ENCODE results near the gene VWA1.
A peak's percentile ranks its signal among the peaks of the same experiment; 100 is the strongest.

The VWA1 gene

DNA sequence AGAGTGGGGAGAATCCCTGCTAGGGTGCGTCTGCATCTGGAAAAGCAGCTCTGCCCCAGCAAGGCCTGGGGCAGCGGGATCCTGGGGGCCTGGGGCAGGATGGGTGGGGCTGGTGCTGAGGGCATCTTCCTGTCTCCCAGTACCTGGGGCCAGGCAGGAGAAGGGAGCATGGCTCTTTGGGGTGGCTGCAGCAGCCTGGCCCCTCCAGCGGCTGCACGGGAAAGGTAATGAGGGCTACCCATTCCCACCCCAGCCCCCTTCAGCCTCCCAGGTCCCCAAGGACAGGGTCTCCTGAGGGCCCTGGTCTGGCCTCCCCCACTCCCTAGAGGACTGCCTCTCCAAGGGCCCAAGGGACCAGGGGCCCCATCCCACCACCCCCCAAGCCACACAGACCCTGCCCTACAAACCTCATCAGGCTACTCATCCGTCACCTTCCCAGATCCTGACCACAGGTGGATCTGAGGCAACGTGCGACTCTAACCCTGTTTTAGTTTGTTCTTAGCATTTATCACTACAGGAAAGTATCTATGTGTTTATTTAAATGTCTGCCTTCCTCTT, 13.5 kb upstream of the VWA1 start:
- H3K27me3 Mint-ChIP-seq (ENCODE audit: low read depth, poor library complexity) = peaks cover 3% of the 10 kb centered on the region

DNA sequence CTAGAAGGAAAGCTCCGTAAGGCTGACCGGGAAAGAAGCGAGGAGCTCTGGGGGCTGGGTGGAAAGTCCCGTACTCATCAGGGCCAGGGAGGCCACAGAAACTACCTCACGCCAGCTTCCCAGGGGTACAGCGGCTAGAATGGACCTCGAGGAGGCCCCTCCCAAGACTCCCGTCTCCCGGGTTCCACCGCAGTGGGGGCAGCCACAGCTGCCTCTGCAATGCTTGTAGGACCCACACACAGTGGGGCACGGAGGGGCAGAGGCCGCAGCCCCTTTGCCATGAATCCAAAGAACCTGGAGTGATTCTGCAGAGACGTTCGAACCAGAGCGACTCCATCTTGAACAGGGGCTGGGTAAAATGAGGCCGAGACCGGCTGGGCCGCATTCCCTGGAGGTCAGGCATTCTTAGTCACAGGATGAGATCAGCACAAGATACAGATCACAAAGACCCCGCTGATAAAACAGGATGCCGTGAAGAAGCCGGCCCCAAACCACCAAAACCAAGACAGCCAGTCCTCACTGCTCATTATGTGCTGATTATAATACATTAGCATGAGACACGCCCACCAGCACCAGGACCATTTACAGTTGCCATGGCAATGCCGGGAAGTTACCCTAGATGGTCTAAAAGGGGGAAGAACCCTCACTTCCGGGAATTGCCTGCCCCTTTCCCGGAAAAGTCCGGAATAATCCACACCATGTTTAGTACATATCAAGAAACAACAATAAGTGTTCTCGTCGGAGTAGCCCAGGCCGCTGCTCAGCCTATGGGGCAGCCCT, 12.8 kb upstream of the VWA1 start:
- peaks cover 60% of the 10 kb centered on the region for H3K4me1 Mint-ChIP-seq
- no peaks in the 10 kb centered on the region for H3K9me3 Mint-ChIP-seq
- H3K27me3 Mint-ChIP-seq (ENCODE audit: low read depth, poor library complexity) = peaks cover 3% of the 10 kb centered on the region
- no peak for TF ChIP-seq CTCF (IDR thresholded peaks at IDR 0.05)
- H3K36me3 Mint-ChIP-seq (ENCODE audit: low read depth) = peaks cover 2% of the 10 kb centered on the region
- no peak for DNase-seq
- peak overlapping the region; percentile 57 for H3K27ac Mint-ChIP-seq
- H3K4me3 Mint-ChIP-seq = no peak overlapping the region

More for the DNA sequence above, 13.5 kb upstream of the VWA1 start:
- no peak for TF ChIP-seq CTCF (IDR thresholded peaks at IDR 0.05)
- no peak for DNase-seq
- H3K9me3 Mint-ChIP-seq = no peaks in the 10 kb centered on the region
- no peak overlapping the region for H3K4me3 Mint-ChIP-seq
- peaks cover 67% of the 10 kb centered on the region for H3K4me1 Mint-ChIP-seq
- peaks cover 4% of the 10 kb centered on the region for H3K36me3 Mint-ChIP-seq (ENCODE audit: low read depth)
- H3K27ac Mint-ChIP-seq = peak overlapping the region; percentile 42

DNA sequence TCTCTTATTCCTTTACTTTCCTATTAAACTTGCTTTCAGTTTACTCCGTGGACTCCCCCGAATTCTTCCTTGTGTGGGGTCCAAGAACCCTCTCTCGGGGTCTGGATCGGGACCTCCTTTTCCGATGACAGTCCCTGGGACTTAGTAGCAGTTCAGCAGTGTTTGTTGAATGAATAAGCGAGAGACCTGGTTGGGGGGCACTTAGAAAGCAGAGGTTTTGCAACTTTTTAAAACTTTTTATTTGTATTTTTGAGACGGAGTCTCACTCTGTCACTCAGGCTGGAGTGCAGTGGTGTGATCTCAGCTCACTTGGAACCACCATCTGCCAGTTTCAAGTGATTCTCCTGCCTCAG, 12.3 kb upstream of the VWA1 start:
- Mint-ChIP-seq H3K36me3 (ENCODE audit: low read depth) (no peaks in the 10 kb centered on the region), H3K27me3 (ENCODE audit: low read depth, poor library complexity) (peaks cover 3% of the 10 kb centered on the region), H3K27ac (peak overlapping the region; percentile 57), H3K9me3 (peaks cover under 1% of the 10 kb centered on the region), H3K4me3 (no peak overlapping the region), H3K4me1 (peaks cover 55% of the 10 kb centered on the region)
- no peak for DNase-seq
- TF ChIP-seq CTCF (IDR thresholded peaks at IDR 0.05) = no peak

- TF ChIP-seq CTCF (IDR thresholded peaks at IDR 0.05) = no peak
- Mint-ChIP-seq H3K27ac (no peak overlapping the region), H3K36me3 (ENCODE audit: low read depth) (no peaks in the 10 kb centered on the region), H3K9me3 (peaks cover 5% of the 10 kb centered on the region), H3K4me1 (peaks cover 51% of the 10 kb centered on the region), H3K4me3 (peak overlapping the region; percentile 41), H3K27me3 (ENCODE audit: low read depth, poor library complexity) (peaks cover 3% of the 10 kb centered on the region)
- DNase-seq = no peak
Observed at GRCh38 chr1:1424707-1425106, 10.8 kb upstream of the VWA1 start.

- H3K4me1 Mint-ChIP-seq = peaks cover 58% of the 10 kb centered on the region
- H3K9me3 Mint-ChIP-seq = peaks cover 5% of the 10 kb centered on the region
- peaks cover 3% of the 10 kb centered on the region for H3K27me3 Mint-ChIP-seq (ENCODE audit: low read depth, poor library complexity)
- H3K36me3 Mint-ChIP-seq (ENCODE audit: low read depth) = no peaks in the 10 kb centered on the region
- peak overlapping the region; percentile 41 for H3K4me3 Mint-ChIP-seq
- no peak for DNase-seq
- no peak overlapping the region for H3K27ac Mint-ChIP-seq
- TF ChIP-seq CTCF (IDR thresholded peaks at IDR 0.05) = no peak
Observed at GRCh38 chr1:1425426-1425752, 10.1 kb upstream of the VWA1 start.
